Erythroblast (primary cell): ENCODE results near the gene CACNA1I.

ENCODE experiments used
- GATA1 ChIP-seq: IDR thresholded peaks from 2 replicates; pipeline ENCODE4 v1.6.1; 2011; ENCODE audit warnings: low read depth, mild to moderate bottlenecking, control low read depth, low read length, moderate library complexity
- POLR2A ChIP-seq: IDR thresholded peaks from 2 replicates; pipeline ENCODE4 v1.6.1; 2011; ENCODE audit warnings: mild to moderate bottlenecking, low read length

- no peak for TF ChIP-seq POLR2A
- TF ChIP-seq GATA1: no peak
These were observed 34.6 kb upstream of the CACNA1I start for GRCh38 chr22:39535831-39536449.
